ENCODE measurements around the gene KRTAP4-3.
"Not testable (repeated sequence)": the region's sequence is repeated elsewhere in the genome, so short reads cannot be mapped to it uniquely, and the experiment has no call there.

Gene KRTAP4-3

DNA sequence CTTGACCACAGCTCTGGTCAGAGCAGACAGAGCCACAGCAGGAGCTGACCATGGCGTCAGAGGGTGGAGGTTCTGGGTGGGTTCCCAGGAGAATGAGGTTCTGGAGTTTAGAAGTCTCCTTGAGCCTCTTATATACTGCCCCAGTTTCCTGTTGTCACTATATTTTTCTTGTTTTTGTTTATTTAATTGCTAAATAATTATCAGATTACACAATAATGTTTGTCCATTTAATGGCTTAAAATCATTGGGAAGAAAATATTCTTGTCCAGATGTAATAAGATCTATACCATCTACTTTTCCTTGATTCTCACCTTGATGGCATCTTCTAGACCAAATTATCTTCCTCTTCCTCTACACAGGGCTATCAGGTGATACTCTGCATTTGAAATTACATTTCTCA is at the start of gene KRTAP4-3:
Gene KRTAP4-3, minus strand, starts transcription at position 101 of the 400 bp plus-strand sequence. Its CDS starts 49 bp downstream, at position 52.
- no peak within 1 kb of the TSS for H3K9ac ChIP-seq (ENCODE audit: low read depth, low read length)

DNA sequence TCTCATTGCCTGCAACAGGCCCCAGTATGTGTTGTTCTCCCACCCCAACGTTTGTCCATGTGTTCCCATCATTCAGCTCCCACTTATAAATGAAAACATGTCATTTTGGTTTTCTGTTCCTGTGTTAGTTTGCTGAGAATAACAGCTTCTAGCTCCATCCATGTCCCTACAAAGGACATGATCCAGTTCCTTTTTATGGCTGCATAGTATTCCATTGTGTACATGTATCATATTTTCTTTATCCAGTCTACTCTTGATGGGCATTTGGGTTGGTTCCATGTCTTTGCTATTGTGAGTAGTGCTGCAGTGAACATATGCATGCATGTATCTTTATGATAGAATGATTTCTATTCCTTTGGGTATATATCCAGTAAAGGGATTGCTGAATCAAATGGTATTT is 47.7 kb upstream of the KRTAP4-3 start:
- Histone ChIP-seq H3K4me3 (ENCODE audit: low read depth, low read length) (no peak overlapping the region), H3K36me3 (ENCODE audit: control insufficient read depth, insufficient read depth, low read length) (no peaks in the 10 kb centered on the region), H3K27me3 (ENCODE audit: control insufficient read depth, insufficient read depth, low read length) (no peaks in the 10 kb centered on the region), H3K4me1 (ENCODE audit: control insufficient read depth, insufficient read depth, low read length) (no peaks in the 10 kb centered on the region), H3K9ac (ENCODE audit: low read depth, low read length) (no peak overlapping the region), H3K9me3 (ENCODE audit: control insufficient read depth, insufficient read depth, low read length) (no peaks in the 10 kb centered on the region)

More for the DNA sequence above, at the start of gene KRTAP4-3:
- H3K4me1 ChIP-seq (ENCODE audit: control insufficient read depth, insufficient read depth, low read length) = no peaks in the 10 kb centered on the region
- no peaks in the 10 kb centered on the region for H3K27me3 ChIP-seq (ENCODE audit: control insufficient read depth, insufficient read depth, low read length)
- H3K9me3 ChIP-seq (ENCODE audit: control insufficient read depth, insufficient read depth, low read length) = no peaks in the 10 kb centered on the region
- H3K36me3 ChIP-seq (ENCODE audit: control insufficient read depth, insufficient read depth, low read length) = no peaks in the 10 kb centered on the region
- H3K4me3 ChIP-seq (ENCODE audit: low read depth, low read length) = no peak within 1 kb of the TSS

DNA sequence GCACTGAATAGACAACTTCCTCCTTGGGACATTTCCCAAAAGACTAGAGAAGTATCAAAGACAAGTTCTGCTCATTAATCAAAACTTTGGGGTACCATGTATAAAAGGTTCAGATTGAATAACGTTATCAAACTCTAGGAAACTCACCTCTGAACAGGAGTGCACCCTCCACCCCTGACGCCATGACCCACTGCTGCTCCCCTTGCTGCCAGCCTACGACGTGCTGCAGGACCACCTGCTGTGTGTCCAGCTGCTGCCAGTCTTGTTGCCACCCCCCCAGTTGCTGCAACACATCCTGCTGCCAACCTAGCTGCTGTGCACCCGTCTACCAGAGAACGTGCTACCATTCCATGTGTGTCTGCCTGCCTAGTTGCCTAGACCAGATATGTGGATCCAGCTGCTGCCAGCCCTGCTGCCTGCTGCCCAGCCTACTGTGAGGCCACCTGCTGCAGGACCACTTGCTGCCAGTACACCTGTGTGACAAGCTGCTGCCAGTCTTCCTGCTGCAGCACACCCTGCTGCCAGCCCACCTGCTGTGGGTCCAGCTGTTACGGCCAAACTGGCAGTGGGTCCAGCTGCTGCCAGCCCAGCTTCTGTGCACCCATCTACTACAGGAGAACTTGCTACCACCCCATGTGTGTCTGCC is 44.6 kb upstream of the KRTAP4-3 start:
- Histone ChIP-seq H3K9me3 (ENCODE audit: control insufficient read depth, insufficient read depth, low read length) (no peaks in the 10 kb centered on the region), H3K36me3 (ENCODE audit: control insufficient read depth, insufficient read depth, low read length) (no peaks in the 10 kb centered on the region), H3K9ac (ENCODE audit: low read depth, low read length) (no peak overlapping the region), H3K4me1 (ENCODE audit: control insufficient read depth, insufficient read depth, low read length) (no peaks in the 10 kb centered on the region), H3K27me3 (ENCODE audit: control insufficient read depth, insufficient read depth, low read length) (no peaks in the 10 kb centered on the region), H3K4me3 (ENCODE audit: low read depth, low read length) (no peak overlapping the region)

DNA sequence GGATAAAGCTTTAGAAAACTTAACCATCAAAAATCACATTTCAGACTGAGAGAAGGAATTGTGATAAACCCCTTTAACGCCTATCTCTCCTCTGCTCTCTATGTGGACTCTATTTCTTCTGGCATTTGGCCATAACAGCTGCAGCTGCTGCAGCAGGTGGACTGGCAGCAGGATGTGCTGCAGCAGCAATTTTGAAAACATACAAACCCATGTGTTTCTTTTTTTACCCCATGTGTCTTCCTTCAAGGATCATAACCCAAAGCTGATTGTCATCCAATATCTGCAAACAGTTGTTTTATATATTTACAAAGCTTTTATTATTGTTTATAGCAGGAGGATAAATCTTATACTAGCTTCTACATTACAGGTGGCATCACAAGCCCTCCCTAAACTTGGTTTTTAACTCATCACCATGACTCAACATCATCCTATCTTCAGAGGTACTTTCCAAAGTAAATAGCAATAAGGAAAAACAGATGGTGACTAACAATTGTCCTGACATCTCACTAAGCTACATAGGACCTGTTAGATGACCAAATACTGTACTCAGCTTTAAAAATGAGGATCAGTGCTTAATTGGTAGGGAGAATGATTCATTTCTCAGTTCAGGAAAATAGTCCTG is 43.9 kb upstream of the KRTAP4-3 start:
- Histone ChIP-seq H3K4me3 (ENCODE audit: low read depth, low read length) (no peak overlapping the region), H3K9me3 (ENCODE audit: control insufficient read depth, insufficient read depth, low read length) (peaks cover 5% of the 10 kb centered on the region), H3K9ac (ENCODE audit: low read depth, low read length) (no peak overlapping the region), H3K27me3 (ENCODE audit: control insufficient read depth, insufficient read depth, low read length) (no peaks in the 10 kb centered on the region), H3K4me1 (ENCODE audit: control insufficient read depth, insufficient read depth, low read length) (no peaks in the 10 kb centered on the region), H3K36me3 (ENCODE audit: control insufficient read depth, insufficient read depth, low read length) (no peaks in the 10 kb centered on the region)

DNA sequence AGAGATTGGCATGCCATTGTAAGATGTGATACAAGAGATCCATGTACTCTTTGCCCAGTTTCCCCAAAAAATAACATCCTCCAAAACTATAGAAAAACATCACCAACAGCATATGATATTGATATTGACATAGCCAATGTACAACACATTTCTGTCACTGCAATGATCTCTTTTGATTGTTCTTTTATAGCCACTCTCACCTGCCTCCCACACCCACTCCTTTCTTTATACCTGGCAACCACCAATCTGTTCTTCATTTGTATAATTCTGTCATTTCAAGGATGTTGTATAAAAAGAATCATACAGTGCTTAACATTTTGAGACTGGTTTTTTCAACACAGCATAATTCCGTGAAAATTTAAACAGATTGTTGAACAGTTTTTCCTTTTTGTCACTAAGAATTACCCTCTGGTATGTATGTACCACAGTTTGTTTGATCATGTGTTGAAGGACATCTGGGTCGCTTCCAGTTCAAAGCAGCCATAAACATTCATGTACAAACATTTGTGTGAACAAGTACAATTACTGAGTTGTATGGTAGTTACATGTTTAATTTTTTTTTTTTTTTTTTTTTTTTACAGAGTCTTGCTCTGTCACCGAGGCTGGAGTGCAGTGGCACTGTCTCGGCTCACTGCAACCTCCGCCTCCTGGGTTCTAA is 31.5 kb upstream of the KRTAP4-3 start:
- Histone ChIP-seq H3K4me1 (ENCODE audit: control insufficient read depth, insufficient read depth, low read length) (no peaks in the 10 kb centered on the region), H3K9me3 (ENCODE audit: control insufficient read depth, insufficient read depth, low read length) (no peaks in the 10 kb centered on the region), H3K36me3 (ENCODE audit: control insufficient read depth, insufficient read depth, low read length) (no peaks in the 10 kb centered on the region), H3K9ac (ENCODE audit: low read depth, low read length) (no peak overlapping the region), H3K27me3 (ENCODE audit: control insufficient read depth, insufficient read depth, low read length) (no peaks in the 10 kb centered on the region), H3K4me3 (ENCODE audit: low read depth, low read length) (no peak overlapping the region)

DNA sequence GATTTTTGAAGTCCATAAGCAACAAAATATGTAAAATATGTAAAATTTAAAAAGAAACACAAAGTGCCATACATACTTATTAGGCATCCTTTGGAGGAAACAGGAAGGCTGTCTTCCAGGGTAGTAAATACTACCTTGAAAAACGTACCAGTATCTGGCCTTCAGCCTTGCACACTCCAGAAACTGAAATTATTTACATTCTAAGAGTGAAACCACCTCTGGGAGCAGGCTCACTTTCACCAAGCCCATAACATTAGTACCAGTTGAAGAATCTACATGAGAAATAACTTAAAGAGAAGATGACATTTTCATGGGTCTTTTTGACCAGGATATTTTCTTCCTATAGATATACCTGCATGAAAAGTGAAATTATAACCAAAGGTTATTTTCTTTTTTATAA is 28.0 kb upstream of the KRTAP4-3 start:
- H3K27me3 ChIP-seq (ENCODE audit: control insufficient read depth, insufficient read depth, low read length) = no peaks in the 10 kb centered on the region
- H3K9me3 ChIP-seq (ENCODE audit: control insufficient read depth, insufficient read depth, low read length) = no peaks in the 10 kb centered on the region
- no peak overlapping the region for H3K4me3 ChIP-seq (ENCODE audit: low read depth, low read length)
- no peaks in the 10 kb centered on the region for H3K36me3 ChIP-seq (ENCODE audit: control insufficient read depth, insufficient read depth, low read length)
- H3K4me1 ChIP-seq (ENCODE audit: control insufficient read depth, insufficient read depth, low read length) = no peaks in the 10 kb centered on the region
- H3K9ac ChIP-seq (ENCODE audit: low read depth, low read length) = no peak overlapping the region

DNA sequence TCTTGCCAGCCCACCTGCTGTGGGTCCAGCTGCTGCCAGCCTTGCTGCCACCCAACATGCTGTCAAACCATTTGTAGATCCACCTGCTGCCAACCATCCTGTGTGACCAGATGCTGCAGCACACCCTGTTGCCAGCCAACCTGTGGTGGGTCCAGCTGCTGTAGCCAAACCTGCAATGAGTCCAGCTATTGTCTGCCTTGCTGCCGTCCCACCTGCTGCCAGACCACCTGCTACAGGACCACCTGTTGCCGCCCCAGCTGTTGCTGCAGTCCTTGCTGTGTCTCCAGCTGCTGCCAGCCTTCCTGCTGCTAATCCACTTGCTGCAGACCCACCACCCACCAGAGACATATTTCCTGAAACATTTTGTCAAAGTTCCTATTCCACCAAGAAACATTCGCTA is 22.3 kb upstream of the KRTAP4-3 start:
- Histone ChIP-seq H3K9ac (ENCODE audit: low read depth, low read length) (no peak overlapping the region), H3K4me1 (ENCODE audit: control insufficient read depth, insufficient read depth, low read length) (no peaks in the 10 kb centered on the region), H3K36me3 (ENCODE audit: control insufficient read depth, insufficient read depth, low read length) (no peaks in the 10 kb centered on the region), H3K27me3 (ENCODE audit: control insufficient read depth, insufficient read depth, low read length) (no peaks in the 10 kb centered on the region), H3K4me3 (ENCODE audit: low read depth, low read length) (no peak overlapping the region), H3K9me3 (ENCODE audit: control insufficient read depth, insufficient read depth, low read length) (no peaks in the 10 kb centered on the region)

DNA sequence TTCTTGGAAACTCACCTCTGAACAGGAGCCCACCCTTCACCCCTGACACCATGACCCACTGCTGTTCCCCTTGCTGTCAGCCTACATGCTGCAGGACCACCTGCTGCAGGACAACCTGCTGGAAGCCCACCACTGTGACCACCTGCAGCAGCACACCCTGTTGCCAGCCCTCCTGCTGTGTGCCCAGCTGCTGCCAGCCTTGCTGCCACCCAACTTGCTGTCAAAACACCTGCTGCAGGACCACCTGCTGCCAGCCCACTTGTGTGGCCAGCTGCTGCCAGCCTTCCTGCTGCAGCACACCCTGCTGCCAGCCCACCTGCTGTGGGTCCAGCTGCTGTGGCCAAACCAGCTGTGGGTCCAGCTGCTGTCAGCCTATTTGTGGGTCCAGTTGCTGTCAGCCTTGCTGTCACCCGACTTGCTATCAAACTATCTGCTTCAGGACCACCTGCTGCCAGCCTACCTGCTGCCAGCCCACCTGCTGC is 21.9 kb upstream of the KRTAP4-3 start, which contains the start of gene KRTAP9-1:
Gene KRTAP9-1, plus strand, starts transcription at position 51 of the 482 bp plus-strand sequence. Its CDS starts 0 bp downstream, at position 51.
- H3K4me3 ChIP-seq (ENCODE audit: low read depth, low read length); H3K36me3 ChIP-seq (ENCODE audit: control insufficient read depth, insufficient read depth, low read length); H3K4me1 ChIP-seq (ENCODE audit: control insufficient read depth, insufficient read depth, low read length); H3K9ac ChIP-seq (ENCODE audit: low read depth, low read length); H3K27me3 ChIP-seq (ENCODE audit: control insufficient read depth, insufficient read depth, low read length); H3K9me3 ChIP-seq (ENCODE audit: control insufficient read depth, insufficient read depth, low read length): not testable (repeated sequence)

DNA sequence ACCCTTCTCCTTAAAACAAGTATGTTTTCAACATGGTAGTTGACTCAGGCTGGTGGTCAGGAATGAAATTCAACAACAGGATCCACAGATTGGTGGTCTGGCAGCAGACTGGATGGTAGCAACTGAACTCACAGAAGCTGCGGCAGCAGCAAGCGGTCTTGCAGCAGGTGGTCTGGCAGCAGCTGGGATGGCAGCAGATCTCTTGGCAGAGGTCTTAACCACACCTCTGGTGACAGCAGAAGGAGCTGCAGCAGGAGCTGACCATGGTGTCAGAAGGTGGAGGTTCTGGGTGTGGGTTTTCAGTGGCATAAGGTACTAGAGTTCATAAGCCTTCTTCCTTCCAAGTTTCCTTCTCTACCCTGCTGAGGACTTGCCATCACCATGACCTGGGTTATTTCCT is 18.9 kb upstream of the KRTAP4-3 start:
- Histone ChIP-seq H3K4me1 (ENCODE audit: control insufficient read depth, insufficient read depth, low read length) (no peaks in the 10 kb centered on the region), H3K9ac (ENCODE audit: low read depth, low read length) (no peak overlapping the region), H3K27me3 (ENCODE audit: control insufficient read depth, insufficient read depth, low read length) (no peaks in the 10 kb centered on the region), H3K36me3 (ENCODE audit: control insufficient read depth, insufficient read depth, low read length) (no peaks in the 10 kb centered on the region), H3K9me3 (ENCODE audit: control insufficient read depth, insufficient read depth, low read length) (no peaks in the 10 kb centered on the region), H3K4me3 (ENCODE audit: low read depth, low read length) (no peak overlapping the region)

DNA sequence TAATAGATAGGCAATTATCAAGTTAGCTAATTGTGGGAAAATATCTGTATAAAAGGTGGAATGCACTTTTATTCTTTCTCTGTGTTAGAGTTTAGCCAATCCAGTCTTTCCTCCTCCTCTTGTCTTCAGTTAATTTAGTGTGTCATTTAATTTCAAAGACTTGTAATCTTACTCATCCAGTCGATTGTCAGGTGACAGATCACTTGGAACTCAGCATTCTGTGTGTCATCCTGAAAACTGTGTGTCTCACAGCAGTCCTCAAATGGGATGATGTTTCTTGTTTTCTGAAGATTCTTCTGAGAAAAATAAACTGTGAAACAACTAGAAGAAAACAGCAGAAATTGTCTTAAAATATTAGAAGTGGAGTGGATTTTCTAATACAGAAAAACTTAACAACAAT is 17.0 kb upstream of the KRTAP4-3 start:
- no peaks in the 10 kb centered on the region for H3K4me1 ChIP-seq (ENCODE audit: control insufficient read depth, insufficient read depth, low read length)
- no peak overlapping the region for H3K4me3 ChIP-seq (ENCODE audit: low read depth, low read length)
- no peaks in the 10 kb centered on the region for H3K36me3 ChIP-seq (ENCODE audit: control insufficient read depth, insufficient read depth, low read length)
- no peaks in the 10 kb centered on the region for H3K27me3 ChIP-seq (ENCODE audit: control insufficient read depth, insufficient read depth, low read length)
- H3K9me3 ChIP-seq (ENCODE audit: control insufficient read depth, insufficient read depth, low read length) = no peaks in the 10 kb centered on the region
- H3K9ac ChIP-seq (ENCODE audit: low read depth, low read length) = no peak overlapping the region

DNA sequence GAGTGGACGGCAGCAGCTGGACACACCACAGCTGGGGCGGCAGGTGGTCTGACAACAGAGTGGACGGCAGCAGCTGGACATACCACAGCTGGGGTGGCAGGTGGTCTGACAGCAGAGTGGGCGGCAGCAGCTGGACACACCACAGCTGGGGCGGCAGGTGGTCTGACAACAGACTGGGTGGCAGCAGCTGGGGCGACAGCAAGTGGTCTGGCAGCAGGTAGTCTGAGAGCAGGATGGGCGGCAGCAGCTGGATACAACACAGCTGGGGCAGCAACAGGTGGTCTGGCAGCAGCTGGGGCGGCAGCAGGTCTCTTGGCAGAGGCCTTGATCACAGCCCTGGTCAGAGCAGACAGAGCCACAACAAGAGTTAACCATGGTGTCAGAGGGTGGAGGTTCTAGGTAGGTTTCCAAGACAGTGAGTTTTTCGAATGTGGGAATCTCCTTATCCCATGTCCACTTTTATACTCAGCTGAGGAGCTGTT is 16.5 kb upstream of the KRTAP4-3 start, which contains the start of gene KRTAP4-1:
Gene KRTAP4-1, minus strand, starts transcription at position 432 of the 482 bp plus-strand sequence. Its CDS starts 57 bp downstream, at position 375.
- Histone ChIP-seq H3K4me1 (ENCODE audit: control insufficient read depth, insufficient read depth, low read length) (no peaks in the 10 kb centered on the region), H3K36me3 (ENCODE audit: control insufficient read depth, insufficient read depth, low read length) (no peaks in the 10 kb centered on the region), H3K4me3 (ENCODE audit: low read depth, low read length) (no peak within 1 kb of the TSS), H3K9me3 (ENCODE audit: control insufficient read depth, insufficient read depth, low read length) (no peaks in the 10 kb centered on the region), H3K27me3 (ENCODE audit: control insufficient read depth, insufficient read depth, low read length) (no peaks in the 10 kb centered on the region), H3K9ac (ENCODE audit: low read depth, low read length) (no peak within 1 kb of the TSS)

All from iPS-15b (cell line).